SIG-M5 (cell line): Measurements from ENCODE around the gene NLN.
A peak's percentile ranks its signal among the peaks of the same experiment; 100 is the strongest.

Experiments used
- DNase-seq: peaks from one replicate; lab custom pipeline; 2025; lab: John Stamatoyannopoulos, UW

The NLN gene

GRCh38 chr5:65808818-65809217, 86.8 kb downstream of the NLN start:
- DNase-seq, result no peak

GRCh38 chr5:65809817-65810531, 88.0 kb downstream of the NLN start:
- no peak for DNase-seq

GRCh38 chr5:65811004-65811403, 89.0 kb downstream of the NLN start:
- DNase-seq, result no peak

- no peak for DNase-seq
These were observed 89.9 kb downstream of the NLN start for GRCh38 chr5:65811885-65812284.

GRCh38 chr5:65812648-65813047, 90.6 kb downstream of the NLN start:
- DNase-seq, result no peak

GRCh38 chr5:65813174-65813573, 91.2 kb downstream of the NLN start:
- no peak for DNase-seq

- DNase-seq, result no peak
These were observed 93.2 kb downstream of the NLN start for GRCh38 chr5:65815161-65815560.

GRCh38 chr5:65816729-65817128, 94.7 kb downstream of the NLN start:
- peak; percentile 25 for DNase-seq

- DNase-seq, result no peak
These were observed 95.9 kb downstream of the NLN start for GRCh38 chr5:65817931-65818330.

GRCh38 chr5:65818592-65818991, 96.6 kb downstream of the NLN start:
- no peak for DNase-seq

- DNase-seq, result no peak
These were observed 97.4 kb downstream of the NLN start for GRCh38 chr5:65819215-65819904.

- DNase-seq, result no peak
These were observed 97.9 kb downstream of the NLN start for GRCh38 chr5:65819905-65820240.

GRCh38 chr5:65820373-65820772, 98.4 kb downstream of the NLN start:
- DNase-seq, result no peak

- no peak for DNase-seq
These were observed 100.0 kb downstream of the NLN start for GRCh38 chr5:65821966-65822365.

GRCh38 chr5:65822710-65823109, 100.7 kb downstream of the NLN start:
- no peak for DNase-seq

- no peak for DNase-seq
These were observed 101.2 kb downstream of the NLN start for GRCh38 chr5:65823204-65823603.

GRCh38 chr5:65823845-65824445, 101.9 kb downstream of the NLN start:
- DNase-seq, result no peak

GRCh38 chr5:65825408-65826328, 103.7 kb downstream of the NLN start:
- peak; percentile 94 for DNase-seq

GRCh38 chr5:65828022-65828896, 106.3 kb downstream of the NLN start:
- DNase-seq, result no peak

- DNase-seq, result no peak
These were observed 108.9 kb downstream of the NLN start for GRCh38 chr5:65830856-65831255.

GRCh38 chr5:65831276-65831675, 109.3 kb downstream of the NLN start:
- no peak for DNase-seq
